Prostate gland (tissue), 2 donors: ENCODE results near the gene ZNF20. TPM values are rescaled to one million over a fixed set of nuclear protein-coding genes. Genes with fewer than 3 reads are reported as not detected.

Source experiments
- DNase-seq: peaks from one replicate; pipeline ENCODE4 v3.0.0-alpha.2; 2019; ENCODE audit warnings: low spot score
- H3K27ac ChIP-seq, 2 donors: fragments of 200-600 bp; sonication (generic); 2 replicates each; pipeline ENCODE4 v1.5.1; 2017 to 2019
- H3K27me3 ChIP-seq: fragments of 200-600 bp; sonication (generic); replicated peaks from 2 replicates; pipeline ENCODE4 v1.5.1; 2019; ENCODE audit not compliant: insufficient read depth
- H3K36me3 ChIP-seq, 2 donors: fragments of 200-600 bp; sonication (generic); 1 replicate in 1 of 2; 2 replicates in 1 of 2; pipeline versions ENCODE4 v1.5.1 to v1.8.1; 2017 to 2019
- H3K4me1 ChIP-seq: fragments of 200-600 bp; sonication (generic); replicated peaks from 2 replicates; pipeline ENCODE4 v1.5.1; 2019
- H3K4me3 ChIP-seq, 2 donors: fragments of 200-600 bp; sonication (generic); 2 replicates each; pipeline ENCODE4 v1.5.1; 2017 to 2019
- H3K9me3 ChIP-seq: fragments of 200-600 bp; sonication (generic); 2 replicates; pipeline ENCODE4 v1.5.1; 2017
- POLR2A ChIP-seq: fragments of 450-650 bp; IDR thresholded peaks from one replicate; pipeline ENCODE4 v1.6.1; 2016; ENCODE audit warnings: antibody characterized with exemption, mild to moderate bottlenecking
- POLR2AphosphoS5 ChIP-seq: sonication (generic); formaldehyde crosslinking; IDR thresholded peaks from one replicate; pipeline ENCODE4 v1.6.1; 2017; ENCODE audit warnings: antibody characterized with exemption
- WGBS: methylation state at CpG from one replicate; pipeline ENCODE4 v1.1.5; 2018; 5-methylcytosine and 5-hydroxymethylcytosine counted together
- intact Hi-C: fragments of 100-400 bp; cut with DNase I; formaldehyde crosslinking; loops from one replicate; pipeline ENCODE4 v1.14.2; 2022
- total RNA-seq, 2 donors: library from RNA; depleted of rRNA; stranded (reverse); fragments of >200 nt; gene quantifications; one replicate each; pipeline ENCODE4 v1.1.0, GENCODE V29; 2016
- TF ChIP-seq, protein P1 (sequence below), 4 experiments: fragments of 200-600 bp in 2 of 4; fragments of 450-650 bp in 2 of 4; sonication (generic) in 2 of 4; IDR thresholded peaks; 1 replicate in 3 of 4; 2 replicates in 1 of 4; pipeline ENCODE4 v1.5.1; 2016 to 2019; ENCODE audit warnings: antibody characterized with exemption in 4 of 4, mild to moderate bottlenecking in 2 of 4, moderate library complexity in 2 of 4

Gene ZNF20
- 1 to 10 TPM in 1 of 2 donors, not detected in 1; 6.0 TPM for total RNA-seq

DNA sequence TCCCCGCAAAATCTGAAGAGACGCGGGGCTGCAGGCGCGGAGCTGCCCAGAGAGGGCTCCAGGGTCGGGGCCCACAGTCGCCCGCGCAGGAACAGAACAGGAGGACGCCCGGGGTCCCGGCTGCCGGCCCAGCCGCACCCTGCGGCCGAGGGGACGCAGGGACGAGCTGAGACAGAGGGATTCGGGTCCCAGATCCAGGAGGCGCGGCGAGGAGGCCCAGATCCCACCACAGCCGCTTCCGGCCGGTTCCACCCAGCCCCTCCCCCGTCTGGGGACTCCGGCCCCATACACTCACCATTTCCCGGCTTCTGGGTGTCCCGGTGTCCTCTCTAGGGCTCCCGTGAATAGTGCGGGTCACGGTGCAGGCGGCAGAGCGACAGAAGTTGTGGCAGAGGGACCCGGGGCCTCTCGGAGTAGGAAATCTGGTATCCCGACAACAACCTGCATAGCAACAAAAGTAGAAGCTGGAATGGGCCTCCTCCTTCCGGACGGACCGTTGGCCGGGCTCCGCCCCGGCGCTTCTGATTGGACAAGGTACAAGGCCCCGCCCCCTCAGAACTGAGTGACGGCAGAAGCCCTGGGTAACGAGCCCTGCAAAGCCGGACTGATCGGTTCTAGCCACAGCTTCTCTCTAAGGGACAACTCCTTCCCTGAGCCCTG lies at the start of gene ZNF20:
Gene ZNF20 (minus strand): TSS at position 466 of the 660 bp plus-strand sequence. CDS start 168 bp downstream, at position 298.
- WGBS: 0% methylated on average over 49 of the region's 49 CpGs
- Histone ChIP-seq H3K36me3 (no peaks in the 10 kb centered on the region), H3K4me1 (peaks cover 11% of the 10 kb centered on the region), H3K4me3 (peak within 1 kb of the TSS; percentile 67 to 88), H3K9me3 (no peaks in the 10 kb centered on the region), H3K27ac (peak within 1 kb of the TSS; percentile 81 to 89), H3K27me3 (no peaks in the 10 kb centered on the region)
- TF ChIP-seq POLR2AphosphoS5: peak; percentile 93
- TF ChIP-seq POLR2A: peak; percentile 70
- TF ChIP-seq, protein P1, sequence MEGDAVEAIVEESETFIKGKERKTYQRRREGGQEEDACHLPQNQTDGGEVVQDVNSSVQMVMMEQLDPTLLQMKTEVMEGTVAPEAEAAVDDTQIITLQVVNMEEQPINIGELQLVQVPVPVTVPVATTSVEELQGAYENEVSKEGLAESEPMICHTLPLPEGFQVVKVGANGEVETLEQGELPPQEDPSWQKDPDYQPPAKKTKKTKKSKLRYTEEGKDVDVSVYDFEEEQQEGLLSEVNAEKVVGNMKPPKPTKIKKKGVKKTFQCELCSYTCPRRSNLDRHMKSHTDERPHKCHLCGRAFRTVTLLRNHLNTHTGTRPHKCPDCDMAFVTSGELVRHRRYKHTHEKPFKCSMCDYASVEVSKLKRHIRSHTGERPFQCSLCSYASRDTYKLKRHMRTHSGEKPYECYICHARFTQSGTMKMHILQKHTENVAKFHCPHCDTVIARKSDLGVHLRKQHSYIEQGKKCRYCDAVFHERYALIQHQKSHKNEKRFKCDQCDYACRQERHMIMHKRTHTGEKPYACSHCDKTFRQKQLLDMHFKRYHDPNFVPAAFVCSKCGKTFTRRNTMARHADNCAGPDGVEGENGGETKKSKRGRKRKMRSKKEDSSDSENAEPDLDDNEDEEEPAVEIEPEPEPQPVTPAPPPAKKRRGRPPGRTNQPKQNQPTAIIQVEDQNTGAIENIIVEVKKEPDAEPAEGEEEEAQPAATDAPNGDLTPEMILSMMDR (IDR thresholded peaks at IDR 0.05): peak in 1 of 4 experiments; percentile 6
- intact Hi-C loops: loop anchor here (1.0 to 10.0 kb wide), 5 partner anchors 49 to 343 kb away; partner anchors contain the start of genes ZNF491 and ZNF763
- DNase-seq: peak; percentile 99

DNA sequence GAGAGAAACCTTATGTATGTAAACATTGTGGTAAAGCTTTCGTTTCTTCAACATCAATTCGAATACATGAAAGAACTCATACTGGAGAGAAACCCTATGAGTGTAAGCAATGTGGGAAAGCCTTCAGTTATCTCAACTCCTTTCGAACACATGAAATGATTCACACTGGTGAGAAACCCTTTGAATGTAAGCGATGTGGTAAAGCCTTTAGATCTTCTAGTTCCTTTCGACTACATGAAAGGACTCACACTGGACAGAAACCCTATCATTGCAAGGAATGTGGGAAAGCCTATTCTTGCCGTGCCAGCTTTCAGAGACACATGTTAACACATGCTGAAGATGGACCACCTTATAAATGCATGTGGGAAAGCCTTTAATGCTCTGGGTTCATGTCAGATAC lies 47.5 kb upstream of the ZNF20 start:
- Histone ChIP-seq H3K4me1 (no peaks in the 10 kb centered on the region), H3K4me3 (no peak overlapping the region), H3K9me3 (no peaks in the 10 kb centered on the region), H3K36me3 (peaks cover 5 to 13% of the 10 kb centered on the region in 2 donors), H3K27me3 (no peaks in the 10 kb centered on the region), H3K27ac (no peak overlapping the region)
- TF ChIP-seq POLR2AphosphoS5 (no peak), POLR2A (no peak)
- TF ChIP-seq, protein P1 (IDR thresholded peaks at IDR 0.05): no peak
- WGBS: 98% methylated on average over 6 of the region's 6 CpGs
- DNase-seq: no peak
- intact Hi-C loops: no loop called here

DNA sequence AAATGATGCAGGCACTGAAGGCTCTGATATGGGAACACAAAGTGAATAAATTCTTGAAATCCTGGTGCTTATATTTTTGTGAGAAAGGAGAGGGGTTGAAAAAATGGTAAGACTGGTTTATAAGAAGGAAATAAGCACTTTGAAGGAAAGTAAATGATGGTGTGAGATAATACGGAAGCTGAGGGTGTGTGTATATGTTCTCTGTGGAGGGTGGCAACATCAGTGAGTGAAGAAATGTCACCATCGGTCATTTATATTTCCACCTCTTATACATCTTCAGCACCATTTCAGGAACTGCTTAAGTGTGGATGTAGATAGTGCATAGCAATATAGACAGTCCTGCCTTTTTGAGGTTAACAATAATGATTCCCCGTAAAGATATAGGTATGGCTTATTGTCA lies 40.2 kb upstream of the ZNF20 start:
- H3K27ac ChIP-seq: no peak overlapping the region
- no peaks in the 10 kb centered on the region for H3K9me3 ChIP-seq
- no peaks in the 10 kb centered on the region for H3K36me3 ChIP-seq
- H3K27me3 ChIP-seq: no peaks in the 10 kb centered on the region
- DNase-seq: no peak
- intact Hi-C loops: no loop called here
- H3K4me1 ChIP-seq: no peaks in the 10 kb centered on the region
- TF ChIP-seq POLR2A (no peak), POLR2AphosphoS5 (no peak)
- TF ChIP-seq, protein P1 (IDR thresholded peaks at IDR 0.05): no peak
- no peak overlapping the region for H3K4me3 ChIP-seq
- 91% methylated on average over 3 of the region's 3 CpGs for WGBS

DNA sequence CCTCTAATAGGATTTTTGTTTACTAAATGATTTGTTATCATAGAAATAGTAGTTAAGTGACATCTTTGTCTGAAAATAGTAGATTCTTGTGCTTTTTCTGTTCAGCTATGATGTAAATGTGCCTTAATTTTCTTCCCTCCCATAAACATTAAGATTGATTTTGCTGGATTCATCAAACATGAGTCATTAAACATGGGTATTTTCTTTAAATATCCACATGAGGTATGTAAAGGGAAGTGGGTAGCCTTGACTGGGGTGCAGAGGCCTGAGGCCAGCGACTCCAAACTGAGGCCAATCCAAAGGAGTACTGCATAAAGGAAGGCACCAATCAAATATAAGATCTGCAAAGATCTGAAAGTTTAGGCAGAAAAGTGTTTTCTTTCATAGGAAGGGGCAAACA lies 26.5 kb upstream of the ZNF20 start:
- no peak for DNase-seq
- Histone ChIP-seq H3K4me3 (no peak overlapping the region), H3K36me3 (no peaks in the 10 kb centered on the region), H3K27me3 (no peaks in the 10 kb centered on the region), H3K27ac (no peak overlapping the region), H3K9me3 (no peaks in the 10 kb centered on the region), H3K4me1 (peaks cover 4% of the 10 kb centered on the region)
- TF ChIP-seq POLR2A (no peak), POLR2AphosphoS5 (no peak)
- TF ChIP-seq, protein P1 (IDR thresholded peaks at IDR 0.05): no peak
- intact Hi-C loops: loop anchor here (10.0 kb wide), 1 partner anchor 198 kb away; the partner anchor contains the start of gene ZNF442
- 82% methylated on average over 1 of the region's 1 CpG for whole genome bisulfite sequencing

DNA sequence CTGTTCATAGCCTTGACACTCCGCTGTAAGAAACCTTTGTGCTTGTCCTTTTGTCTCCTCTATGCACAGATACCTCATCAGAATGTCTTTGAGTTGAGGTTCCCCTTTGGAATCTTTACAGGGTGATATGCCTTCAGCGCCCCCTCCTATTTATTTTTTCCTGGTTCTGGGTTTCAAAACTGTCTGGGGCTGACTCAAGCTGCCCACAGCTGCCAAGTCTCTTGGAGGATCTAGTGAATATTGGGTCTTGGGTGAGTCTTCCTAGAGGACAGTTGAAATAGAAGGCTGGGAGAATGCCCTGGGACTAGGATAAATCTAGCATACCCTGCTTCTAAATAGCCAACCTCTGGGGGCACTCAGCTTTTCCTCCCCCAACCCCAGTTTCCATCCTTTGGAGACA lies 23.7 kb upstream of the ZNF20 start:
- H3K4me1 ChIP-seq: peaks cover 4% of the 10 kb centered on the region
- H3K9me3 ChIP-seq: no peaks in the 10 kb centered on the region
- peak overlapping the region; percentile 72 to 89 for H3K4me3 ChIP-seq
- intact Hi-C loops: loop anchor here (5.0 to 10.0 kb wide), 2 partner anchors 102 to 201 kb away; partner anchors contain the start of genes ZNF442 and ZNF844
- TF ChIP-seq POLR2AphosphoS5 (no peak), POLR2A (no peak)
- TF ChIP-seq, protein P1 (IDR thresholded peaks at IDR 0.05): no peak
- DNase-seq: no peak
- peak overlapping the region; percentile 86 to 92 for H3K27ac ChIP-seq
- H3K27me3 ChIP-seq: no peaks in the 10 kb centered on the region
- H3K36me3 ChIP-seq: no peaks in the 10 kb centered on the region
- 8% methylated on average over 2 of the region's 2 CpGs for WGBS
